Endothelial cell (in vitro differentiated cells): ENCODE data around the gene PACSIN3. TPM values are rescaled to one million over a fixed set of nuclear protein-coding genes. Genes with fewer than 3 reads are reported as not detected.

ENCODE experiments used
- DNase-seq: peaks from one replicate; pipeline ENCODE4 v3.0.0; 2021; ENCODE audit warnings: low spot score
- H3K27ac Mint-ChIP-seq: one replicate; pipeline ENCODE4 v1.8.0; 2021; ENCODE audit warnings: mixed read lengths, inconsistent platforms; ENCODE audit not compliant: unreplicated experiment
- H3K27me3 Mint-ChIP-seq: one replicate; pipeline ENCODE4 v1.8.0; 2021; ENCODE audit warnings: mild to moderate bottlenecking, moderate library complexity, mixed read lengths, inconsistent platforms; ENCODE audit not compliant: unreplicated experiment
- H3K36me3 Mint-ChIP-seq: one replicate; pipeline ENCODE4 v1.8.0; 2021; ENCODE audit warnings: mild to moderate bottlenecking, low read depth, mixed read lengths, inconsistent platforms; ENCODE audit not compliant: unreplicated experiment
- H3K4me1 Mint-ChIP-seq: one replicate; pipeline ENCODE4 v1.8.0; 2021; ENCODE audit warnings: mild to moderate bottlenecking, mixed read lengths, inconsistent platforms; ENCODE audit not compliant: unreplicated experiment
- H3K4me3 Mint-ChIP-seq: one replicate; pipeline ENCODE4 v1.8.0; 2021; ENCODE audit warnings: mild to moderate bottlenecking, mixed read lengths, inconsistent platforms; ENCODE audit not compliant: unreplicated experiment
- H3K9me3 Mint-ChIP-seq: one replicate; pipeline ENCODE4 v1.8.0; 2021; ENCODE audit warnings: mixed read lengths, inconsistent platforms; ENCODE audit not compliant: unreplicated experiment
- CTCF ChIP-seq: fragments of 200-600 bp; sonication (generic); IDR thresholded peaks from one replicate; pipeline ENCODE4 v1.5.0; 2021; ENCODE audit warnings: antibody characterized with exemption; ENCODE audit not compliant: unreplicated experiment
- total RNA-seq: library from RNA; stranded (reverse); fragmentation: NEBNext Ultra II Directional; extraction: Animal tissue kit (Norgen Biotek cat#: 25700); gene quantifications from one replicate; pipeline ENCODE4 v1.2.1, GENCODE V29; 2021; ENCODE audit not compliant: unreplicated experiment

The PACSIN3 gene
- total RNA-seq, 1 donor from 2014 or later, result 10.7 TPM

GRCh38 chr11:47229161-47229560 is 42.9 kb upstream of the PACSIN3 start:
- H3K4me1 Mint-ChIP-seq, result no peaks in the 10 kb centered on the region
- no peak overlapping the region for H3K27ac Mint-ChIP-seq
- H3K36me3 Mint-ChIP-seq, result peaks cover 18% of the 10 kb centered on the region
- DNase-seq, result no peak
- H3K4me3 Mint-ChIP-seq, result peak overlapping the region; percentile 33
- no peak for TF ChIP-seq CTCF
- peaks cover 5% of the 10 kb centered on the region for H3K27me3 Mint-ChIP-seq
- H3K9me3 Mint-ChIP-seq, result no peaks in the 10 kb centered on the region

GRCh38 chr11:47225552-47226400 is 39.5 kb upstream of the PACSIN3 start:
- TF ChIP-seq CTCF, result no peak
- peaks cover 18% of the 10 kb centered on the region for H3K36me3 Mint-ChIP-seq
- no peak for DNase-seq
- no peaks in the 10 kb centered on the region for H3K4me1 Mint-ChIP-seq
- H3K9me3 Mint-ChIP-seq, result no peaks in the 10 kb centered on the region
- H3K27ac Mint-ChIP-seq, result peak overlapping the region; percentile 27
- H3K27me3 Mint-ChIP-seq, result peaks cover 5% of the 10 kb centered on the region
- H3K4me3 Mint-ChIP-seq, result no peak overlapping the region

GRCh38 chr11:47222696-47223095 is 36.5 kb upstream of the PACSIN3 start:
- Mint-ChIP-seq H3K36me3 (peaks cover 8% of the 10 kb centered on the region), H3K4me3 (no peak overlapping the region), H3K27ac (no peak overlapping the region), H3K4me1 (peaks cover 4% of the 10 kb centered on the region), H3K9me3 (no peaks in the 10 kb centered on the region), H3K27me3 (peaks cover 1% of the 10 kb centered on the region)
- DNase-seq, result no peak
- TF ChIP-seq CTCF, result no peak

- Mint-ChIP-seq H3K9me3 (no peaks in the 10 kb centered on the region), H3K4me1 (peaks cover 18% of the 10 kb centered on the region), H3K36me3 (peaks cover 2% of the 10 kb centered on the region), H3K4me3 (no peak overlapping the region), H3K27ac (no peak overlapping the region), H3K27me3 (peaks cover 2% of the 10 kb centered on the region)
- DNase-seq, result no peak
- no peak for TF ChIP-seq CTCF
These were observed 34.2 kb upstream of the PACSIN3 start for GRCh38 chr11:47220401-47220821.

- peaks cover 6% of the 10 kb centered on the region for H3K27me3 Mint-ChIP-seq
These were observed 30.0 kb upstream of the PACSIN3 start for GRCh38 chr11:47216121-47216798.

More at GRCh38 chr11:47216121-47216798, 30.0 kb upstream of the PACSIN3 start:
- peak overlapping the region; percentile 97 for H3K27ac Mint-ChIP-seq
- peaks cover 2% of the 10 kb centered on the region for H3K36me3 Mint-ChIP-seq
- H3K4me1 Mint-ChIP-seq, result peaks cover 21% of the 10 kb centered on the region
- no peak for TF ChIP-seq CTCF
- no peaks in the 10 kb centered on the region for H3K9me3 Mint-ChIP-seq
- DNase-seq, result no peak
- H3K4me3 Mint-ChIP-seq, result peak overlapping the region; percentile 92
